Endodermal cell (in vitro differentiated cells): Measurements from ENCODE around the gene APOC3. TPM values are rescaled to one million over a fixed set of nuclear protein-coding genes. Genes with fewer than 3 reads are reported as not detected.

ENCODE experiments used
- DNase-seq: peaks from one replicate; pipeline ENCODE4 v3.0.0-alpha.2; 2017
- H3K27ac ChIP-seq: 2 replicates; pipeline ENCODE4 v1.5.1; 2013; ENCODE audit warnings: mild to moderate bottlenecking, low read depth, low read length, moderate library complexity
- H3K27me3 ChIP-seq: 2 replicates; pipeline ENCODE4 v1.6.1; 2013; ENCODE audit warnings: mild to moderate bottlenecking, low read length, moderate library complexity; ENCODE audit not compliant: insufficient read depth, control insufficient read depth, poor library complexity, severe bottlenecking
- H3K36me3 ChIP-seq: 2 replicates; pipeline ENCODE4 v1.7.0; 2013; ENCODE audit warnings: mild to moderate bottlenecking, low read length, moderate library complexity; ENCODE audit not compliant: control insufficient read depth, insufficient read depth
- H3K4me1 ChIP-seq: one replicate; pipeline ENCODE4 v1.7.0; 2013; ENCODE audit warnings: low read length; ENCODE audit not compliant: control insufficient read depth, insufficient read depth
- H3K4me3 ChIP-seq: 2 replicates; pipeline ENCODE4 v1.5.1; 2013; ENCODE audit warnings: mild to moderate bottlenecking, low read length, moderate library complexity
- H3K9ac ChIP-seq: 2 replicates; pipeline ENCODE4 v1.6.1; 2013; ENCODE audit warnings: mild to moderate bottlenecking, low read length, moderate library complexity; ENCODE audit not compliant: poor library complexity, severe bottlenecking; ENCODE audit errors: extremely low read depth
- H3K9me3 ChIP-seq: 2 replicates; pipeline ENCODE4 v1.6.1; 2013; ENCODE audit warnings: mild to moderate bottlenecking, low read length, moderate library complexity; ENCODE audit not compliant: control insufficient read depth
- H3K27ac Mint-ChIP-seq: 2 replicates; pipeline ENCODE4 v1.8.0; 2020; ENCODE audit warnings: mixed read lengths
- H3K27me3 Mint-ChIP-seq: 2 replicates; pipeline ENCODE4 v1.8.0; 2021; ENCODE audit warnings: mild to moderate bottlenecking, mixed read lengths; ENCODE audit not compliant: insufficient read depth
- H3K36me3 Mint-ChIP-seq: 2 replicates; pipeline ENCODE4 v1.8.0; 2020; ENCODE audit warnings: low read depth, mixed read lengths
- H3K4me1 Mint-ChIP-seq: 2 replicates; pipeline ENCODE4 v1.8.0; 2020; ENCODE audit warnings: mixed read lengths
- H3K4me3 Mint-ChIP-seq: 2 replicates; pipeline ENCODE4 v1.8.0; 2020; ENCODE audit warnings: mild to moderate bottlenecking, moderate library complexity, mixed read lengths
- H3K9me3 Mint-ChIP-seq: 2 replicates; pipeline ENCODE4 v1.8.0; 2020; ENCODE audit warnings: mild to moderate bottlenecking, mixed read lengths
- WGBS, 2 experiments: methylation state at CpG; one replicate each; pipeline versions ENCODE4 v1.1.5 to v1.1.7; 2013; ENCODE audit warnings: missing lambda C conversion rate in 2 of 2, mixed read lengths in 1 of 2; ENCODE audit not compliant: insufficient coverage in 1 of 2, insufficient read length in 1 of 2; 5-methylcytosine and 5-hydroxymethylcytosine counted together
- total RNA-seq, 2 donors: library from RNA; stranded (reverse); fragmentation: NEBNext Ultra II Directional in 1 of 2; extraction: Animal tissue kit (Norgen Biotek cat#: 25700) in 1 of 2; gene quantifications; 2 replicates in 1 of 2; 3 replicates in 1 of 2; pipeline ENCODE4 v1.2.1, GENCODE V29; 2021
- TF ChIP-seq, protein P1 (sequence below): fragments of 200-600 bp; sonication (generic); conservative IDR thresholded peaks from 2 replicates; pipeline ENCODE4 v1.5.0; 2021; ENCODE audit warnings: antibody characterized with exemption, mild to moderate bottlenecking

APOC3 gene
- total RNA-seq, 2 donors from 2014 or later = not detected

DNA sequence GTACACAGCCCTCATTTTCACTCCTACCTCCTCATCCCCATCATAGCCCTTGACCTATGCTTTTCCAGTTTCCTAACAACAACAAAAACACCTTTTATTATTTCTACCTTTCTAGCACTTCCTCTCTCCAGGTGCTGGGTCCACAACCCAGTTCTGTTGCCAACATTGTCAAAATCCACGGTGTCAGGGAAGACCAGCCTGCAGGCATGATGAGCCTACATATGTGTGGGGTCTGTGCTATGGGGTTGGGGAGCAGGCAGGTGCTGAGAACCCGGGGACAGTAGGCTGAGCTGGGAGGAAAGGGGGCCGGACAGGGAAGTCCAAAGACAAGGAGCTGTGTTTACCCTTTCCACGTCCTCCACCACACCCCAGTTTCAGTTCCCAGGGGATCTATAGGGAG, 41.2 kb upstream of the APOC3 start:
- peak overlapping the region; percentile 66 for H3K9ac ChIP-seq
- peak overlapping the region; percentile 93 for H3K4me3 ChIP-seq
- Mint-ChIP-seq H3K4me1 (peaks cover 20% of the 10 kb centered on the region), H3K9me3 (no peaks in the 10 kb centered on the region), H3K27me3 (peaks cover 27% of the 10 kb centered on the region), H3K4me3 (peak overlapping the region; percentile 95), H3K27ac (peak overlapping the region; percentile 97), H3K36me3 (peaks cover 35% of the 10 kb centered on the region)
- peaks cover 32% of the 10 kb centered on the region for H3K36me3 ChIP-seq
- DNase-seq = no peak
- no peaks in the 10 kb centered on the region for H3K9me3 ChIP-seq
- TF ChIP-seq, protein P1, sequence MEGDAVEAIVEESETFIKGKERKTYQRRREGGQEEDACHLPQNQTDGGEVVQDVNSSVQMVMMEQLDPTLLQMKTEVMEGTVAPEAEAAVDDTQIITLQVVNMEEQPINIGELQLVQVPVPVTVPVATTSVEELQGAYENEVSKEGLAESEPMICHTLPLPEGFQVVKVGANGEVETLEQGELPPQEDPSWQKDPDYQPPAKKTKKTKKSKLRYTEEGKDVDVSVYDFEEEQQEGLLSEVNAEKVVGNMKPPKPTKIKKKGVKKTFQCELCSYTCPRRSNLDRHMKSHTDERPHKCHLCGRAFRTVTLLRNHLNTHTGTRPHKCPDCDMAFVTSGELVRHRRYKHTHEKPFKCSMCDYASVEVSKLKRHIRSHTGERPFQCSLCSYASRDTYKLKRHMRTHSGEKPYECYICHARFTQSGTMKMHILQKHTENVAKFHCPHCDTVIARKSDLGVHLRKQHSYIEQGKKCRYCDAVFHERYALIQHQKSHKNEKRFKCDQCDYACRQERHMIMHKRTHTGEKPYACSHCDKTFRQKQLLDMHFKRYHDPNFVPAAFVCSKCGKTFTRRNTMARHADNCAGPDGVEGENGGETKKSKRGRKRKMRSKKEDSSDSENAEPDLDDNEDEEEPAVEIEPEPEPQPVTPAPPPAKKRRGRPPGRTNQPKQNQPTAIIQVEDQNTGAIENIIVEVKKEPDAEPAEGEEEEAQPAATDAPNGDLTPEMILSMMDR = no peak
- WGBS, 2 experiments = 60 to 82% methylated on average over 1 to 4 of the region's 4 CpGs
- peaks cover 5% of the 10 kb centered on the region for H3K4me1 ChIP-seq
- H3K27ac ChIP-seq = no peak overlapping the region
- peaks cover 6% of the 10 kb centered on the region for H3K27me3 ChIP-seq

DNA sequence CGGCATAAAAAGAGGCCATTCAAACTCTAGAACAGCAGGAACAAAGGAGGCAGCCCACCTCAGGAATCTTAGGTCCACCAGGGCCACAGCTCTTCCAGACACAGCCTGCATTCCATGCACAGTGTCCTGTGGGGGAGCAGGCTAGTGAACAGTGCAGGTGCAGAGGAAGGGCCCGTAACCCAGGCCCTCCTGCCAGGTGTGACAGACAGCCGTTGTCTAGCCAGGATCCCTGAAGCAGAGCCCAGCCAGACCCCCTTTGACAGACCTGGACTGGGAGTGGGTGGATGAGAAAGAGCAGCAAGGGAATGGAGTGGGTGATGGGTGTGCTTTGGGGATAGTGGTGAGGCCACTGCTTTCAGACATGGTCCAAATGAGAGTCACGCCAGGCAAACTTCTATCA, 40.7 kb upstream of the APOC3 start:
- TF ChIP-seq, protein P1 = no peak
- no peaks in the 10 kb centered on the region for H3K9me3 Mint-ChIP-seq

DNA sequence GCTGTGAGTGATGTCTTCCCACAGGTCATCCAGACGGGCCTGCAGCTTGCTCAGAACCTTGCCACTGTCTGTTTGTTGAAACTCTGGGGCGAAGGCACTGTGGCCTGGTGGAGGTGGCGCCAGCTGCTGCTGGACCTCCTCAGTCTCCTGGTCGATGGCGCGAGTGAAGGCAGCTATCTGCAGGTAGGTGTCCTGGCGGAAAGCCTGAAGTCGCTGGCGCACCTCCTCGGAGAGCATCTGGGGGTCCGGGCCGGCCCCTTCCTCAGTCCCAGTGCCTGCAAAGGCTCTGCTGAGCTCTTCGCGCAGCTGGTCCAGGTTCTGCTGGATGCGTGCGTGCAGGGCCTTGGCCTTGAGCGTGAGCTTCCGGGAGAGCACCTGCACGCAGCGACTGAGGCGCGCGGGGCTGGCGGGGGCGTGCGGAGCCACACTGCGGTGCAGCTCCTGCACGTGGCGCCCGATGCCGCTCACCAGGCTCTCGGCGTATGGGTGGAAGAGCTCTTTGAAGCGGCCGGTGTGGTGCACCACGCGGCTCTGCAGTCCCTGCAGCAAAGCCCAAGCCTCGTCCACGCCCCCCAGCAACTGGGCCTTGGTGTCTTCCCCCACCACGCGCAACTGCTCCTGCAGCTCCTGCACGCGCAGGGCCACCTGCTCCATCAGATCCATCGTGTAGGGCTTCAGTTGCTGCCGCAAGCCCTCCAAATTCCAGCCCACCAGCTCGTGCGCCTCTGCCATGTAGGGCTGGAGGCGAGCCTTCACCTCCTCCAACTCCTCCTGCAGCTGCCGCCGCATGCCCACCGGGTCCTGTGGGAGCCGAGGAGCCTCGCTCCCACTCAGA, 39.3 kb upstream of the APOC3 start:
- peaks cover 27% of the 10 kb centered on the region for H3K27me3 Mint-ChIP-seq
- H3K9ac ChIP-seq = no peak overlapping the region
- no peak overlapping the region for H3K4me3 ChIP-seq
- peaks cover 5% of the 10 kb centered on the region for H3K4me1 ChIP-seq
- no peaks in the 10 kb centered on the region for H3K9me3 Mint-ChIP-seq
- peaks cover 13% of the 10 kb centered on the region for H3K36me3 ChIP-seq
- no peak overlapping the region for H3K4me3 Mint-ChIP-seq
- WGBS, 2 experiments = 95% methylated on average over 36 to 53 of the region's 53 CpGs
- H3K27me3 ChIP-seq = peaks cover 6% of the 10 kb centered on the region
- DNase-seq = no peak
- H3K36me3 Mint-ChIP-seq = peaks cover 18% of the 10 kb centered on the region
- no peaks in the 10 kb centered on the region for H3K9me3 ChIP-seq
- H3K27ac ChIP-seq = no peak overlapping the region
- peaks cover 20% of the 10 kb centered on the region for H3K4me1 Mint-ChIP-seq
- no peak overlapping the region for H3K27ac Mint-ChIP-seq
- TF ChIP-seq, protein P1 = no peak

More for the DNA sequence above, 40.7 kb upstream of the APOC3 start:
- H3K27ac ChIP-seq = no peak overlapping the region
- WGBS, 2 experiments = 93 to 95% methylated on average over 2 to 3 of the region's 4 CpGs
- H3K27ac Mint-ChIP-seq = no peak overlapping the region
- peaks cover 27% of the 10 kb centered on the region for H3K27me3 Mint-ChIP-seq
- H3K9me3 ChIP-seq = no peaks in the 10 kb centered on the region
- H3K4me1 ChIP-seq = peaks cover 5% of the 10 kb centered on the region
- peak overlapping the region; percentile 95 for H3K4me3 Mint-ChIP-seq
- peaks cover 20% of the 10 kb centered on the region for H3K4me1 Mint-ChIP-seq
- H3K36me3 ChIP-seq = peaks cover 27% of the 10 kb centered on the region
- DNase-seq = peak; percentile 48
- H3K27me3 ChIP-seq = peaks cover 6% of the 10 kb centered on the region
- peak overlapping the region; percentile 93 for H3K4me3 ChIP-seq
- H3K36me3 Mint-ChIP-seq = peaks cover 32% of the 10 kb centered on the region
- no peak overlapping the region for H3K9ac ChIP-seq
